ENCODE results near the gene NEDD8. TPM values are rescaled to one million over a fixed set of nuclear protein-coding genes. Genes with fewer than 3 reads are reported as not detected.

Gene NEDD8
- total and polyA plus RNA-seq, 2 of the 4 experiments (the other 2 are of a cell fraction), result 167 to 375 TPM

DNA sequence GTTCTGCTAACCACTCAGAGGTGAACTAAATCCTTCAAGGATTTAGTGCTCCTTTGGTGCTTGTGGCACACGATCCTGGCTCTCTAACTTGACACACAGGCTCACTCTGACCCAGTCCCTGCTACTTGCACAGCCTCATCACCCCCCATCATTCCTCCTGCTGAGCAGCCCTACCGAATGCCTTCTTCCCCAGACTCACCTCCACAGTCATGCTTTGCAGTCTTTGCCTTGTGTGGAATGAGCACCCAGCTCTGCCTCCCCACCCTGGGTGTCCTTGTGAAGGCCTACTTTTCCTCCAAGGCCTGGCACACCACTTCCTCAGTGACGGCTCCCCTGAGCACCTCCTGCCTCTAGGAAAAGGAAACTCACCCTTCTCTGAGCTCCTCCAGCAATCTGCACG lies 18.2 kb upstream of the NEDD8 start:
- Histone ChIP-seq H3K27me3 (ENCODE audit: control insufficient read depth, insufficient read depth, low read length) (no peaks in the 10 kb centered on the region), H3K79me1 (ENCODE audit: low read depth in 1 of 2, low read length in 2 of 2) (no peaks in the 10 kb centered on the region), H2AK9ac (replicated peaks; ENCODE audit: low read depth, low read length, poor library complexity) (no peak overlapping the region), H4K20me1 (ENCODE audit: insufficient read depth, low read length) (no peaks in the 10 kb centered on the region), H3K4me1 (ENCODE audit: control insufficient read depth, insufficient read depth, low read length) (peaks cover 13% of the 10 kb centered on the region), H4K5ac (ENCODE audit: low read depth, low read length) (no peak overlapping the region), H3K56ac (ENCODE audit: extremely low read depth, insufficient read depth, low read length) (no peak overlapping the region), H2BK5ac (ENCODE audit: low read depth, low read length, poor library complexity, severe bottlenecking) (peak overlapping the region; percentile 15), H3K9me3 (ENCODE audit: control insufficient read depth, insufficient read depth, low read length) (no peaks in the 10 kb centered on the region), H3K18ac (ENCODE audit: low read depth, low read length) (no peak overlapping the region), H3K23ac (ENCODE audit: low read depth, low read length) (peak overlapping the region; percentile 29; the same call in 1 of the 2 replicates), H2BK20ac (ENCODE audit: low read depth, low read length) (peak overlapping the region; percentile 49), H3K4ac (ENCODE audit: low read depth, low read length) (peak overlapping the region; percentile 40; the same call in 1 of the 2 replicates), H3K14ac (replicated peaks; ENCODE audit: low read depth, low read length) (peak overlapping the region; percentile 29; the same call in 1 of the 2 replicates), H2BK120ac (ENCODE audit: low read depth, low read length) (peak overlapping the region; percentile 47), H3K4me3 (ENCODE audit: insufficient read depth, low read depth, low read length) (no peak overlapping the region), H3K9ac (ENCODE audit: low read depth, low read length) (no peak overlapping the region), H3K36me3 (ENCODE audit: control insufficient read depth, insufficient read depth, low read length) (peaks cover 2% of the 10 kb centered on the region; the same call in 1 of the 2 replicates), H2AFZ (replicated peaks; ENCODE audit: low read length, poor library complexity) (peak overlapping the region; percentile 71), H3K27ac (ENCODE audit: insufficient read depth, low read length) (no peak overlapping the region), H4K8ac (ENCODE audit: low read depth in 2 of 2, low read length in 2 of 2) (peak overlapping the region in 1 of 2 experiments; percentile 75; a peak in 3 of 4 replicates), H3K9me1 (ENCODE audit: insufficient read depth, low read length) (peaks cover 25% of the 10 kb centered on the region), H2AK5ac (ENCODE audit: low read depth, low read length) (peak overlapping the region; percentile 43), H2BK15ac (ENCODE audit: low read depth, low read length) (no peak overlapping the region), H3K4me2 (ENCODE audit: low read depth, low read length) (no peak overlapping the region), H4K91ac (ENCODE audit: insufficient read depth, low read depth, low read length) (peak overlapping the region; percentile 5)
- WGBS, 2 experiments (ENCODE audit: extremely low coverage in 2 of 2, insufficient read length in 1 of 2), result 44% methylated on average over 2 of the region's 4 CpGs; no CpG with 5 or more reads in 1 of the 2 experiments
- DNase-seq, result no peak
- in situ Hi-C loops (cut with MboI; ENCODE audit: low sequenced_read_pairs), result no loop called here
- TF ChIP-seq FOS (IDR thresholded peaks at IDR 0.05; ENCODE audit: low read depth, low read length) (no peak), BHLHE40 (IDR thresholded peaks at IDR 0.05; ENCODE audit: low read depth, low read length) (no peak), RCOR1 (IDR thresholded peaks at IDR 0.05; ENCODE audit: insufficient replicate concordance, low read length) (no peak), CEBPB (IDR thresholded peaks at IDR 0.05; ENCODE audit: low read depth, low read length) (no peak), MAFK (IDR thresholded peaks at IDR 0.05; ENCODE audit: low read depth, low read length) (no peak), CHD1 (IDR thresholded peaks at IDR 0.05; ENCODE audit: low read depth, low read length) (no peak), SMC3 (IDR thresholded peaks at IDR 0.05; ENCODE audit: low read depth, low read length) (no peak), MAZ (IDR thresholded peaks at IDR 0.05; ENCODE audit: borderline replicate concordance, low read depth, low read length) (no peak), RFX5 (IDR thresholded peaks at IDR 0.05; ENCODE audit: low read depth, low read length) (no peak), MXI1 (IDR thresholded peaks at IDR 0.05; ENCODE audit: borderline replicate concordance, low read depth, low read length) (no peak), POLR2A (IDR thresholded peaks at IDR 0.05; ENCODE audit: low read depth, low read length) (no peak), NFE2L2 (IDR thresholded peaks at IDR 0.05; ENCODE audit: low read depth, low read length) (no peak)
- TF ChIP-seq, protein P1, sequence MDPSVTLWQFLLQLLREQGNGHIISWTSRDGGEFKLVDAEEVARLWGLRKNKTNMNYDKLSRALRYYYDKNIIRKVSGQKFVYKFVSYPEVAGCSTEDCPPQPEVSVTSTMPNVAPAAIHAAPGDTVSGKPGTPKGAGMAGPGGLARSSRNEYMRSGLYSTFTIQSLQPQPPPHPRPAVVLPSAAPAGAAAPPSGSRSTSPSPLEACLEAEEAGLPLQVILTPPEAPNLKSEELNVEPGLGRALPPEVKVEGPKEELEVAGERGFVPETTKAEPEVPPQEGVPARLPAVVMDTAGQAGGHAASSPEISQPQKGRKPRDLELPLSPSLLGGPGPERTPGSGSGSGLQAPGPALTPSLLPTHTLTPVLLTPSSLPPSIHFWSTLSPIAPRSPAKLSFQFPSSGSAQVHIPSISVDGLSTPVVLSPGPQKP (IDR thresholded peaks at IDR 0.05; ENCODE audit: borderline replicate concordance, low read depth, low read length), result no peak
- TF ChIP-seq, protein P2, sequence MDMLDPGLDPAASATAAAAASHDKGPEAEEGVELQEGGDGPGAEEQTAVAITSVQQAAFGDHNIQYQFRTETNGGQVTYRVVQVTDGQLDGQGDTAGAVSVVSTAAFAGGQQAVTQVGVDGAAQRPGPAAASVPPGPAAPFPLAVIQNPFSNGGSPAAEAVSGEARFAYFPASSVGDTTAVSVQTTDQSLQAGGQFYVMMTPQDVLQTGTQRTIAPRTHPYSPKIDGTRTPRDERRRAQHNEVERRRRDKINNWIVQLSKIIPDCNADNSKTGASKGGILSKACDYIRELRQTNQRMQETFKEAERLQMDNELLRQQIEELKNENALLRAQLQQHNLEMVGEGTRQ (IDR thresholded peaks at IDR 0.05; ENCODE audit: low read depth, low read length), result no peak
- TF ChIP-seq, protein P3, sequence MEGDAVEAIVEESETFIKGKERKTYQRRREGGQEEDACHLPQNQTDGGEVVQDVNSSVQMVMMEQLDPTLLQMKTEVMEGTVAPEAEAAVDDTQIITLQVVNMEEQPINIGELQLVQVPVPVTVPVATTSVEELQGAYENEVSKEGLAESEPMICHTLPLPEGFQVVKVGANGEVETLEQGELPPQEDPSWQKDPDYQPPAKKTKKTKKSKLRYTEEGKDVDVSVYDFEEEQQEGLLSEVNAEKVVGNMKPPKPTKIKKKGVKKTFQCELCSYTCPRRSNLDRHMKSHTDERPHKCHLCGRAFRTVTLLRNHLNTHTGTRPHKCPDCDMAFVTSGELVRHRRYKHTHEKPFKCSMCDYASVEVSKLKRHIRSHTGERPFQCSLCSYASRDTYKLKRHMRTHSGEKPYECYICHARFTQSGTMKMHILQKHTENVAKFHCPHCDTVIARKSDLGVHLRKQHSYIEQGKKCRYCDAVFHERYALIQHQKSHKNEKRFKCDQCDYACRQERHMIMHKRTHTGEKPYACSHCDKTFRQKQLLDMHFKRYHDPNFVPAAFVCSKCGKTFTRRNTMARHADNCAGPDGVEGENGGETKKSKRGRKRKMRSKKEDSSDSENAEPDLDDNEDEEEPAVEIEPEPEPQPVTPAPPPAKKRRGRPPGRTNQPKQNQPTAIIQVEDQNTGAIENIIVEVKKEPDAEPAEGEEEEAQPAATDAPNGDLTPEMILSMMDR (conservative IDR thresholded peaks at IDR 0.05; ENCODE audit: low read depth, low read length), result no peak
- no peak for ATAC-seq (ENCODE audit: low read depth)
- BruUV-seq (replicated peaks), result no TSS peak
- POLR2A ChIA-PET (ENCODE audit: unreplicated experiment), result interaction anchor here (2.5 kb wide), 1 partner anchor 8 kb away, joined by 7 read pairs; the partner anchor contains the start of gene TINF2
- intact Hi-C loops (cut with micrococcal nuclease), result no loop called here
- dilution Hi-C loops (cut with HindIII; ENCODE audit: low sequenced_read_pairs, unreplicated experiment), result no loop called here
- CTCF ChIA-PET, result interaction anchor here (2.5 kb wide), 1 partner anchor 7 kb away, joined by 10 read pairs; the partner anchor contains the start of gene TINF2

All from IMR-90 (cell line).